HepG2 (cell line): ENCODE results near the gene ZNF615. TPM values are rescaled to one million over a fixed set of nuclear protein-coding genes. Genes with fewer than 3 reads are reported as not detected.
A peak's percentile ranks its signal among the peaks of the same experiment; 100 is the strongest.

Experiments used
- ATAC-seq: fragments of 200-7000 bp; cut with Tn5 transposase; 3 replicates; pipeline ENCODE4 v1.9.1; 2020; ENCODE audit warnings: mild to moderate bottlenecking, moderate library complexity
- BruUV-seq: library from RNA; stranded (reverse); fragments of 400-500 nt; replicated peaks from 2 replicates; lab custom pipeline; 2021; lab: Mats Ljungman, UMichigan
- CTCF ChIA-PET: fragments of 300-600 bp; formaldehyde crosslinking; extraction: SDS; loops from one replicate; lab custom pipeline; 2021; ENCODE audit warnings: low total read pairs, inconsistent platforms, low intra/inter-chr PET ratio; lab: Yijun Ruan, JAX
- POLR2A ChIA-PET: fragments of 350-600 bp; sonication (Branson Sonifier 250); formaldehyde crosslinking; loops from one replicate; lab custom pipeline; 2020; ENCODE audit warnings: antibody characterized with exemption, inconsistent platforms; lab: Yijun Ruan, JAX
- DNase-seq: peaks from one replicate; pipeline ENCODE4 v3.0.0-alpha.2; 2015; ENCODE audit warnings: low spot score
- FAIRE-seq: peaks from 3 replicates; lab custom pipeline; 2011; peaks lifted over from hg19 to GRCh38; lab: Jason Lieb, UNC
- H2AFZ ChIP-seq: one replicate; pipeline ENCODE4 v1.6.1; 2011; ENCODE audit warnings: low read length, inconsistent platforms
- H3K27ac ChIP-seq: fragments of 300-600 bp; 3 replicates; pipeline ENCODE4 v1.8.0; 2011; ENCODE audit warnings: mixed run types, mild to moderate bottlenecking, mixed read lengths, low read length, inconsistent platforms; ENCODE audit not compliant: insufficient read depth; ENCODE audit errors: extremely low read length
- H3K27me3 ChIP-seq, 2 experiments: fragments of 200-600 bp in 1 of 2; 2 replicates in 1 of 2; 3 replicates in 1 of 2; pipeline versions ENCODE4 v1.6.0 to v1.8.0; 2011; ENCODE audit warnings: low read length in 2 of 2, mild to moderate bottlenecking in 2 of 2, moderate library complexity in 2 of 2, inconsistent platforms in 1 of 2; ENCODE audit not compliant: insufficient read depth in 2 of 2, control insufficient read depth in 1 of 2
- H3K36me3 ChIP-seq, 2 experiments: fragments of 200-600 bp in 1 of 2; replicated peaks in 1 of 2; 2 replicates in 1 of 2; 3 replicates in 1 of 2; pipeline versions ENCODE4 v1.5.1 to v1.8.0; 2011; ENCODE audit warnings: low read length in 2 of 2, inconsistent platforms in 1 of 2; ENCODE audit not compliant: insufficient read depth in 2 of 2, control insufficient read depth in 1 of 2
- H3K4me1 ChIP-seq: 2 replicates; pipeline ENCODE4 v1.5.1; 2012; ENCODE audit warnings: low read length, inconsistent platforms; ENCODE audit not compliant: insufficient read depth
- H3K4me2 ChIP-seq: 2 replicates; pipeline ENCODE4 v1.6.0; 2011; ENCODE audit warnings: low read depth, low read length, inconsistent platforms
- H3K4me3 ChIP-seq, 3 experiments: fragments of 200-600 bp in 1 of 3; sonication (generic), shearing (Covaris generic) in 1 of 3; replicated peaks in 1 of 3; 2 replicates each; pipeline ENCODE4 v1.5.1; 2011 to 2016; ENCODE audit warnings: low read length in 3 of 3, inconsistent platforms in 2 of 3, low read depth in 2 of 3, mild to moderate bottlenecking in 2 of 3, control low read depth in 1 of 3, mixed read lengths in 1 of 3; ENCODE audit not compliant: insufficient read depth in 1 of 3
- H3K79me2 ChIP-seq: one replicate; pipeline ENCODE4 v1.6.1; 2011; ENCODE audit warnings: low read length, inconsistent platforms; ENCODE audit not compliant: insufficient read depth
- H3K9ac ChIP-seq: 2 replicates; pipeline ENCODE4 v1.6.0; 2011; ENCODE audit warnings: mild to moderate bottlenecking, low read depth, low read length, inconsistent platforms; ENCODE audit not compliant: insufficient read depth
- H3K9me3 ChIP-seq: 2 replicates; pipeline ENCODE4 v1.5.1; 2012; ENCODE audit warnings: mild to moderate bottlenecking, low read length
- H4K20me1 ChIP-seq: 2 replicates; pipeline ENCODE4 v1.6.0; 2011; ENCODE audit warnings: inconsistent platforms, mild to moderate bottlenecking, low read length, moderate library complexity; ENCODE audit not compliant: insufficient read depth
- CREM ChIP-seq, 2 experiments: sonication (generic) in 1 of 2; formaldehyde crosslinking in 1 of 2; IDR thresholded peaks; 2 replicates each; pipeline versions ENCODE4 v1.4.0 to v1.6.1; 2016 to 2020; ENCODE audit warnings: antibody characterized with exemption in 1 of 2, mild to moderate bottlenecking in 1 of 2, missing genetic modification reagents in 1 of 2
- ELF3 ChIP-seq: IDR thresholded peaks from 2 replicates; pipeline ENCODE4 v1.6.1; 2016; ENCODE audit warnings: missing genetic modification reagents, missing compliant biosample characterization
- GTF2F1 ChIP-seq: fragments of 150-350 bp; IDR thresholded peaks from 2 replicates; pipeline ENCODE4 v1.6.1; 2014; ENCODE audit warnings: low read length
- NCOA2 ChIP-seq: sonication (generic); formaldehyde crosslinking; IDR thresholded peaks from 2 replicates; pipeline ENCODE4 v1.8.0; 2022; ENCODE audit warnings: inconsistent platforms
- NFE2L2 ChIP-seq: fragments of 150-350 bp; IDR thresholded peaks from 2 replicates; pipeline ENCODE4 v1.6.1; 2014; ENCODE audit warnings: low read length
- NFYB ChIP-seq: sonication (generic); formaldehyde crosslinking; IDR thresholded peaks from 2 replicates; pipeline ENCODE4 v1.4.0; 2020; ENCODE audit warnings: missing genetic modification reagents
- SIX1 ChIP-seq: sonication (generic); formaldehyde crosslinking; IDR thresholded peaks from 2 replicates; pipeline ENCODE4 v1.4.0; 2020; ENCODE audit warnings: missing genetic modification reagents, borderline replicate concordance
- YEATS2 ChIP-seq: sonication (generic); formaldehyde crosslinking; IDR thresholded peaks from 2 replicates; pipeline ENCODE4 v1.4.0; 2020; ENCODE audit warnings: missing genetic modification reagents, borderline replicate concordance
- ZBTB21 ChIP-seq: sonication (generic); formaldehyde crosslinking; IDR thresholded peaks from 2 replicates; pipeline ENCODE4 v1.4.0; 2020; ENCODE audit warnings: missing genetic modification reagents
- ZNF652 ChIP-seq: IDR thresholded peaks from 2 replicates; pipeline ENCODE4 v1.6.1; 2016; ENCODE audit warnings: low read depth, borderline replicate concordance
- ZNF678 ChIP-seq: sonication (generic); formaldehyde crosslinking; IDR thresholded peaks from 2 replicates; pipeline ENCODE4 v1.4.0; 2020; ENCODE audit warnings: mild to moderate bottlenecking, missing genetic modification reagents
- ZSCAN9 ChIP-seq: IDR thresholded peaks from 2 replicates; pipeline ENCODE4 v1.6.1; 2016; ENCODE audit warnings: borderline replicate concordance
- WGBS: methylation state at CpG from one replicate; pipeline ENCODE4 v1.1.6; 2017; ENCODE audit warnings: low lambda C conversion rate; 5-methylcytosine and 5-hydroxymethylcytosine counted together
- in situ Hi-C: cut with HindIII; loops from 2 replicates; pipeline ENCODE4 v1.10.0; 2017; ENCODE audit warnings: low pct_unique_long_range_greater_than_20kb; ENCODE audit not compliant: extremely low pct_ligation_motif_present
- intact Hi-C: fragments of 100-400 bp; cut with micrococcal nuclease; formaldehyde crosslinking; loops from one replicate; pipeline ENCODE4 v1.10.0; 2022; ENCODE audit not compliant: unreplicated experiment
- polyA plus RNA-seq, 8 experiments: library from polyadenylated mRNA; depleted of rRNA in 3 of 8; stranded (reverse) in 7 of 8; unstranded in 1 of 8; fragments of >200 nt; fragmentation: Illumina TruSeq in 4 of 8; extraction: Trizol in 4 of 8; gene quantifications; 2 replicates each; pipeline versions ENCODE4 v1.2.1 to v1.2.3, GENCODE V29; 2011 to 2016; ENCODE audit warnings: low read depth in 4 of 8, missing spikeins in 1 of 8, mixed read lengths in 1 of 8; ENCODE audit not compliant: insufficient read depth in 1 of 8
- total RNA-seq, 5 experiments: library from RNA; depleted of rRNA; stranded (reverse); fragments of >200 nt; fragmentation: Illumina TruSeq; extraction: Trizol; gene quantifications; 2 replicates each; pipeline ENCODE4 v1.2.3, GENCODE V29; 2016; ENCODE audit warnings: low read depth in 1 of 5
- TF ChIP-seq, protein P1 (sequence below): sonication (generic); formaldehyde crosslinking; IDR thresholded peaks from 2 replicates; pipeline ENCODE4 v1.4.0; 2020; ENCODE audit warnings: mild to moderate bottlenecking, missing genetic modification reagents
- TF ChIP-seq, protein P2 (sequence below): sonication (generic); formaldehyde crosslinking; IDR thresholded peaks from 2 replicates; pipeline ENCODE4 v1.5.1; 2020; ENCODE audit warnings: missing genetic modification reagents, mild to moderate bottlenecking, borderline replicate concordance

ZNF615 gene
- total and polyA plus RNA-seq, 2 of the 13 experiments (the other 11 are each of a cell fraction or from before 2014, with no cell fraction given) = 5.2 to 7.8 TPM

GRCh38 chr19:51986309-51987291 lies 21.4 kb downstream of the ZNF615 start, which contains the start of gene ZNF350 (continued):
- TF ChIP-seq, protein P1, sequence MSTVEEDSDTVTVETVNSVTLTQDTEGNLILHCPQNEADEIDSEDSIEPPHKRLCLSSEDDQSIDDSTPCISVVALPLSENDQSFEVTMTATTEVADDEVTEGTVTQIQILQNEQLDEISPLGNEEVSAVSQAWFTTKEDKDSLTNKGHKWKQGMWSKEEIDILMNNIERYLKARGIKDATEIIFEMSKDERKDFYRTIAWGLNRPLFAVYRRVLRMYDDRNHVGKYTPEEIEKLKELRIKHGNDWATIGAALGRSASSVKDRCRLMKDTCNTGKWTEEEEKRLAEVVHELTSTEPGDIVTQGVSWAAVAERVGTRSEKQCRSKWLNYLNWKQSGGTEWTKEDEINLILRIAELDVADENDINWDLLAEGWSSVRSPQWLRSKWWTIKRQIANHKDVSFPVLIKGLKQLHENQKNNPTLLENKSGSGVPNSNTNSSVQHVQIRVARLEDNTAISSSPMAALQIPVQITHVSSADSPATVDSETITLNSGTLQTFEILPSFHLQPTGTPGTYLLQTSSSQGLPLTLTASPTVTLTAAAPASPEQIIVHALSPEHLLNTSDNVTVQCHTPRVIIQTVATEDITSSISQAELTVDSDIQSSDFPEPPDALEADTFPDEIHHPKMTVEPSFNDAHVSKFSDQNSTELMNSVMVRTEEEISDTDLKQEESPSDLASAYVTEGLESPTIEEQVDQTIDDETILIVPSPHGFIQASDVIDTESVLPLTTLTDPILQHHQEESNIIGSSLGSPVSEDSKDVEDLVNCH (CRISPR knock-in tag) = no peak
- TF ChIP-seq ZBTB21 (CRISPR knock-in tag) = no peak; the same call in 1 of the 2 replicates
- TF ChIP-seq ZNF652 (CRISPR knock-in tag) = no peak; the same call in 1 of the 2 replicates
- TF ChIP-seq CREM (IDR thresholded peaks at IDR 0.05) = peak; percentile 97
- no peak for TF ChIP-seq CREM (CRISPR knock-in tag; IDR thresholded peaks at IDR 0.05)
- TF ChIP-seq NFYB = peak; percentile 45; the same call in 1 of the 2 replicates
- TF ChIP-seq YEATS2 = peak; percentile 97
- no peak for TF ChIP-seq ZNF678 (CRISPR knock-in tag)
- peak; percentile 53 for TF ChIP-seq NCOA2 (CRISPR knock-in tag)
- TF ChIP-seq ZSCAN9 (CRISPR knock-in tag) = peak; percentile 83; the same call in 1 of the 2 replicates

- H3K9ac ChIP-seq = no peak overlapping the region
- H3K79me2 ChIP-seq = peaks cover 39% of the 10 kb centered on the region
- peaks cover 37% of the 10 kb centered on the region for H3K9me3 ChIP-seq
- no peak for ATAC-seq
- H3K27ac ChIP-seq = no peak overlapping the region
- in situ Hi-C loops (no loop called here), intact Hi-C loops (no loop called here)
- H3K36me3 ChIP-seq = peaks cover 0 to 4% of the 10 kb centered on the region in 2 experiments; a peak in 1 of 5 replicates
- BruUV-seq = no TSS peak
- H3K27me3 ChIP-seq = peaks cover 0 to 7% of the 10 kb centered on the region in 2 experiments; a peak in 1 of 5 replicates
- H4K20me1 ChIP-seq = no peaks in the 10 kb centered on the region
- H3K4me2 ChIP-seq = no peak overlapping the region
- H2AFZ ChIP-seq = no peak overlapping the region
- CTCF ChIA-PET = no interaction called here
- 93% methylated on average over 4 of the region's 4 CpGs for WGBS
- POLR2A ChIA-PET = no interaction called here
- DNase-seq = no peak
- peaks cover 10% of the 10 kb centered on the region; the same call in 1 of the 2 replicates for H3K4me1 ChIP-seq
- no peak overlapping the region for H3K4me3 ChIP-seq
- FAIRE-seq = no peak
- TF ChIP-seq ELF3 (no peak), SIX1 (CRISPR knock-in tag) (no peak), GTF2F1 (no peak), NFE2L2 (no peak)
- TF ChIP-seq, protein P2, sequence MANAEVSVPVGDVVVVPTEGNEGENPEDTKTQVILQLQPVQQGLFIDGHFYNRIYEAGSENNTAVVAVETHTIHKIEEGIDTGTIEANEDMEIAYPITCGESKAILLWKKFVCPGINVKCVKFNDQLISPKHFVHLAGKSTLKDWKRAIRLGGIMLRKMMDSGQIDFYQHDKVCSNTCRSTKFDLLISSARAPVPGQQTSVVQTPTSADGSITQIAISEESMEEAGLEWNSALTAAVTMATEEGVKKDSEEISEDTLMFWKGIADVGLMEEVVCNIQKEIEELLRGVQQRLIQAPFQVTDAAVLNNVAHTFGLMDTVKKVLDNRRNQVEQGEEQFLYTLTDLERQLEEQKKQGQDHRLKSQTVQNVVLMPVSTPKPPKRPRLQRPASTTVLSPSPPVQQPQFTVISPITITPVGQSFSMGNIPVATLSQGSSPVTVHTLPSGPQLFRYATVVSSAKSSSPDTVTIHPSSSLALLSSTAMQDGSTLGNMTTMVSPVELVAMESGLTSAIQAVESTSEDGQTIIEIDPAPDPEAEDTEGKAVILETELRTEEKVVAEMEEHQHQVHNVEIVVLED (CRISPR knock-in tag) = no peak
Measured at GRCh38 chr19:51983361-51983760, 24.6 kb downstream of the ZNF615 start.
